ENCODE data around the gene MPRIP. TPM values are rescaled to one million over a fixed set of nuclear protein-coding genes. Genes with fewer than 3 reads are reported as not detected.

The MPRIP gene
- total RNA-seq, 1 experiment from 2014 or later = 443 TPM

DNA sequence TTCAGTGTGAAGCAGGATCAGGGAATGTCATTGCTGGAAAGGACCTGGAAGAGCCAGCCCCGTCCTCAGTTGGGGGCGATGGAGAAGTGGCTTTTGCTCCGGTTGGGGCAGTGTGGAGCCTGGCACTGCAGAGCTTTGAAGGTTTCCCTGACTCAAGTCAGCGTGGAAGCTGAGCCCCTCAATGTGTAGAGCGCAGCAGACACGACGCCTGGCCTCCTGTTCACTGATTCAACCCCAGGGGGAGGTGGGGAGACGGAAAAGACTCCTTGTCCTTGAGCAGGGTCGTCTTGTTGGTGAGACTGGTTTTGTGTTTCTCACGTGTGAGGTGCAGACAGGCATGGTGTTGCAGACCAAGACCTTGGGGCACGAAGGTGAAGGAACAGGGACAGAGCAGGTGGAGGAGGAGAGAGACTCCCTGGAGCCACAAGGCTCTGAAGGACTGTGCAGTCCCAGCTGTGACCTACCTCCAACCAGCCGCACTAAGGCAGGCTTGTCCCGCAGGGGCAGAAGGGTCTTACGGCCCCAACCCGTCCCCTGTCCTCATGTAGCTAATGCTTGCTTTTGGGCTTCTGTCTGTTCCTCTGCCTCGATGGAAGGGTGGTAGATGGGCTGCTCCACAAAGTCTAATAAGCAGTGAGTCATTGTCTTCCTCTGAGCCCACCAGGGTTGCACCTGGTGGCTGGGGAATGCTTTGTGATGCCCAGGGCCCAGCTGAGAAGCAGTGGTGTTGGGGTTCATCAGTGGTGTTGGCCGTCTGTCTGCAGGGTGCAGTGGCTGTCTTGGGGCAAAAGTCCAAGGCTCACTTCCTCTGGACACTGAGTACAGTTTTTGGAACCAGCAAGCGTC lies 47.8 kb downstream of the MPRIP start:
- ChIA-PET CTCF (no interaction called here), POLR2A (ENCODE audit: unreplicated experiment) (no interaction called here)
- Histone ChIP-seq H3K36me3 (ENCODE audit: low read depth) (peaks cover 60% of the 10 kb centered on the region), H3K79me2 (ENCODE audit: low read depth) (peaks cover 100% of the 10 kb centered on the region), H3K27me3 (ENCODE audit: insufficient read depth, low read depth) (no peaks in the 10 kb centered on the region), H3K9me3 (ENCODE audit: insufficient read depth, low read depth) (no peaks in the 10 kb centered on the region), H3K9me2 (ENCODE audit: insufficient read depth) (no peaks in the 10 kb centered on the region), H2AFZ (no peak overlapping the region), H3F3A (ENCODE audit: insufficient read depth, low read depth) (peaks cover 97% of the 10 kb centered on the region), H3K27ac (0 out of 2 replicates have a peak overlapping the region, but pooled peaks have one; percentile 2), H3K4me3 (no peak overlapping the region), H4K20me1 (ENCODE audit: insufficient read depth) (peaks cover 98% of the 10 kb centered on the region), H3K4me1 (replicated peaks; ENCODE audit: insufficient read depth) (peaks cover 13% of the 10 kb centered on the region), H3K4me2 (no peak overlapping the region)
- TF ChIP-seq EZH2 (IDR thresholded peaks at IDR 0.05; ENCODE audit: low read depth) = no peak
- intact Hi-C loops (cut with micrococcal nuclease; ENCODE audit: unreplicated experiment) = loop anchor here (1.0 kb wide), 1 partner anchor 45 kb away; no protein-coding TSS in a partner anchor
- no peak for DNase-seq
- no TSS peak for BruUV-seq (replicated peaks)

GRCh38 chr17:17090642-17091103 lies 48.4 kb downstream of the MPRIP start:
- intact Hi-C loops (cut with micrococcal nuclease; ENCODE audit: unreplicated experiment) = loop anchor here (1.0 kb wide), 1 partner anchor 45 kb away; no protein-coding TSS in a partner anchor
- H3K27ac ChIP-seq = 0 out of 2 replicates have a peak overlapping the region, but pooled peaks have one; percentile 2
- H3K4me3 ChIP-seq = no peak overlapping the region
- TF ChIP-seq EZH2 (IDR thresholded peaks at IDR 0.05; ENCODE audit: low read depth) (no peak), CTCF (conservative IDR thresholded peaks at IDR 0.05) (no peak)
- peaks cover 99% of the 10 kb centered on the region for H4K20me1 ChIP-seq (ENCODE audit: insufficient read depth)
- H3F3A ChIP-seq (ENCODE audit: insufficient read depth, low read depth) = peaks cover 97% of the 10 kb centered on the region
- ChIA-PET POLR2A (ENCODE audit: unreplicated experiment) (no interaction called here), CTCF (no interaction called here)
- peak in 1 of 2 experiments; percentile 67 for DNase-seq
- peaks cover 13% of the 10 kb centered on the region for H3K4me1 ChIP-seq (replicated peaks; ENCODE audit: insufficient read depth)
- no TSS peak for BruUV-seq (replicated peaks)
- H3K27me3 ChIP-seq (ENCODE audit: insufficient read depth, low read depth) = no peaks in the 10 kb centered on the region
- H3K9me2 ChIP-seq (ENCODE audit: insufficient read depth) = no peaks in the 10 kb centered on the region
- no peak overlapping the region for H3K4me2 ChIP-seq
- no peak overlapping the region for H2AFZ ChIP-seq
- H3K36me3 ChIP-seq (ENCODE audit: low read depth) = peaks cover 55% of the 10 kb centered on the region
- peaks cover 100% of the 10 kb centered on the region for H3K79me2 ChIP-seq (ENCODE audit: low read depth)
- H3K9me3 ChIP-seq (ENCODE audit: insufficient read depth, low read depth) = no peaks in the 10 kb centered on the region

DNA sequence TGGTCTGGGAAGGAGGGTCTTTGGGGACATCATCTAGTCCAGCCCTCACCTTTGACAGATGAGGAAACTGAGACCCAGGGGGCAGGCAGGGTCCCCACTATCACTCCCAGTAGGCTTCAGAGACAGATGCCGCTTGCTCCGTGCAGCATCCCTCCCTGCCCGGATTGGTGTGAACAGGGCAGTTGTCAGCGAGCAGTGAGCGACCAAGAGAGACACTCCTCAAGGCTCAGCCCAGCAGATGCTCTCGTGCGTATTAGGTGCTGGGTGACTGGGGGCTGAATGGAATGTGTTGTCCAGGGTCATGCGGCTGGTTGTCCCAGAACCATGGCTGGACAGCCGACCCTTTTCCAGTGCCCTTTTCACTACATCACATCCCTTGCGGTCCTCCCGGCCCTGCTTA lies 49.0 kb downstream of the MPRIP start:
- Histone ChIP-seq H3K27me3 (ENCODE audit: insufficient read depth, low read depth) (no peaks in the 10 kb centered on the region), H3K4me3 (no peak overlapping the region), H3K9me3 (ENCODE audit: insufficient read depth, low read depth) (no peaks in the 10 kb centered on the region), H3K4me2 (no peak overlapping the region), H3K4me1 (replicated peaks; ENCODE audit: insufficient read depth) (peaks cover 13% of the 10 kb centered on the region), H4K20me1 (ENCODE audit: insufficient read depth) (peaks cover 99% of the 10 kb centered on the region), H3K9me2 (ENCODE audit: insufficient read depth) (no peaks in the 10 kb centered on the region), H2AFZ (no peak overlapping the region), H3K36me3 (ENCODE audit: low read depth) (peaks cover 49% of the 10 kb centered on the region), H3K79me2 (ENCODE audit: low read depth) (peaks cover 100% of the 10 kb centered on the region), H3F3A (ENCODE audit: insufficient read depth, low read depth) (peaks cover 95% of the 10 kb centered on the region), H3K27ac (no peak overlapping the region)
- TF ChIP-seq CTCF (conservative IDR thresholded peaks at IDR 0.05) (no peak), EZH2 (IDR thresholded peaks at IDR 0.05; ENCODE audit: low read depth) (no peak)
- POLR2A ChIA-PET (ENCODE audit: unreplicated experiment) = no interaction called here
- CTCF ChIA-PET = no interaction called here
- no peak for DNase-seq
- intact Hi-C loops (cut with micrococcal nuclease; ENCODE audit: unreplicated experiment) = no loop called here
- BruUV-seq (replicated peaks) = no TSS peak

Data from PC-9 (cell line).